Measurements from ENCODE around the gene TMEM233.

DNA sequence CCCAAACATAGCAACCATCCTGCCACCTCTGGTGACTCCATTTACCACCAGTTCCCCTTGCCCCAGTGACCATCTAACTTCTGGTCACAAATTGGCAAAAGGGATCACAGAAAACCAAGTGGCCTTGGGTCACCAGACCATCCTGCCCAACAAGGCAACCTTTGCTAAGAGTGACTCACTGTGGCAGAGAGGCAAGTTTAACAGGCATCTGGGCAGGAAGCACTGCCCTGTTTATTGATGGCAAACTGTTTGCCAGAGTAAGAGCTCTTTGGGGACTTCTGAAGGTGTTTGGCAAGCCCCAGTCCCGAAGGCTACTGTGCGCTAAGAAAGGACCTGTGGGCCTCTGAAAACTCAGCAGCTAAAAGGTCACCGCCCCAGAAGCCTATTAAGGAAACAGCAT, 28.2 kb upstream of the TMEM233 start:
- no peak for TF ChIP-seq EZH2 (IDR thresholded peaks at IDR 0.05; ENCODE audit: borderline replicate concordance, insufficient read depth, low read length, poor library complexity, severe bottlenecking)
- TF ChIP-seq, protein P1, sequence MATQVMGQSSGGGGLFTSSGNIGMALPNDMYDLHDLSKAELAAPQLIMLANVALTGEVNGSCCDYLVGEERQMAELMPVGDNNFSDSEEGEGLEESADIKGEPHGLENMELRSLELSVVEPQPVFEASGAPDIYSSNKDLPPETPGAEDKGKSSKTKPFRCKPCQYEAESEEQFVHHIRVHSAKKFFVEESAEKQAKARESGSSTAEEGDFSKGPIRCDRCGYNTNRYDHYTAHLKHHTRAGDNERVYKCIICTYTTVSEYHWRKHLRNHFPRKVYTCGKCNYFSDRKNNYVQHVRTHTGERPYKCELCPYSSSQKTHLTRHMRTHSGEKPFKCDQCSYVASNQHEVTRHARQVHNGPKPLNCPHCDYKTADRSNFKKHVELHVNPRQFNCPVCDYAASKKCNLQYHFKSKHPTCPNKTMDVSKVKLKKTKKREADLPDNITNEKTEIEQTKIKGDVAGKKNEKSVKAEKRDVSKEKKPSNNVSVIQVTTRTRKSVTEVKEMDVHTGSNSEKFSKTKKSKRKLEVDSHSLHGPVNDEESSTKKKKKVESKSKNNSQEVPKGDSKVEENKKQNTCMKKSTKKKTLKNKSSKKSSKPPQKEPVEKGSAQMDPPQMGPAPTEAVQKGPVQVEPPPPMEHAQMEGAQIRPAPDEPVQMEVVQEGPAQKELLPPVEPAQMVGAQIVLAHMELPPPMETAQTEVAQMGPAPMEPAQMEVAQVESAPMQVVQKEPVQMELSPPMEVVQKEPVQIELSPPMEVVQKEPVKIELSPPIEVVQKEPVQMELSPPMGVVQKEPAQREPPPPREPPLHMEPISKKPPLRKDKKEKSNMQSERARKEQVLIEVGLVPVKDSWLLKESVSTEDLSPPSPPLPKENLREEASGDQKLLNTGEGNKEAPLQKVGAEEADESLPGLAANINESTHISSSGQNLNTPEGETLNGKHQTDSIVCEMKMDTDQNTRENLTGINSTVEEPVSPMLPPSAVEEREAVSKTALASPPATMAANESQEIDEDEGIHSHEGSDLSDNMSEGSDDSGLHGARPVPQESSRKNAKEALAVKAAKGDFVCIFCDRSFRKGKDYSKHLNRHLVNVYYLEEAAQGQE (IDR thresholded peaks at IDR 0.05; ENCODE audit: borderline replicate concordance): no peak
- TF ChIP-seq, protein P2, sequence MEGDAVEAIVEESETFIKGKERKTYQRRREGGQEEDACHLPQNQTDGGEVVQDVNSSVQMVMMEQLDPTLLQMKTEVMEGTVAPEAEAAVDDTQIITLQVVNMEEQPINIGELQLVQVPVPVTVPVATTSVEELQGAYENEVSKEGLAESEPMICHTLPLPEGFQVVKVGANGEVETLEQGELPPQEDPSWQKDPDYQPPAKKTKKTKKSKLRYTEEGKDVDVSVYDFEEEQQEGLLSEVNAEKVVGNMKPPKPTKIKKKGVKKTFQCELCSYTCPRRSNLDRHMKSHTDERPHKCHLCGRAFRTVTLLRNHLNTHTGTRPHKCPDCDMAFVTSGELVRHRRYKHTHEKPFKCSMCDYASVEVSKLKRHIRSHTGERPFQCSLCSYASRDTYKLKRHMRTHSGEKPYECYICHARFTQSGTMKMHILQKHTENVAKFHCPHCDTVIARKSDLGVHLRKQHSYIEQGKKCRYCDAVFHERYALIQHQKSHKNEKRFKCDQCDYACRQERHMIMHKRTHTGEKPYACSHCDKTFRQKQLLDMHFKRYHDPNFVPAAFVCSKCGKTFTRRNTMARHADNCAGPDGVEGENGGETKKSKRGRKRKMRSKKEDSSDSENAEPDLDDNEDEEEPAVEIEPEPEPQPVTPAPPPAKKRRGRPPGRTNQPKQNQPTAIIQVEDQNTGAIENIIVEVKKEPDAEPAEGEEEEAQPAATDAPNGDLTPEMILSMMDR (IDR thresholded peaks at IDR 0.05; ENCODE audit: poor library complexity, severe bottlenecking): no peak
- no peak for TF ChIP-seq EP300 (conservative IDR thresholded peaks at IDR 0.05; ENCODE audit: poor library complexity, severe bottlenecking)
